Neuronal stem cell (in vitro differentiated cells): ENCODE data around the gene SYNGR2.

ENCODE experiments used
- DNase-seq: peaks from one replicate; pipeline ENCODE4 v3.0.0-alpha.2; 2013; ENCODE audit warnings: low spot score
- H2AFZ ChIP-seq: one replicate; pipeline ENCODE4 v1.6.1; 2013; ENCODE audit warnings: mild to moderate bottlenecking, low read length, inconsistent platforms
- H2AK5ac ChIP-seq: 2 replicates; pipeline ENCODE4 v1.6.1; 2013; ENCODE audit warnings: low read depth, mild to moderate bottlenecking, inconsistent platforms, low read length, moderate library complexity, mixed read lengths
- H2BK120ac ChIP-seq: 2 replicates; pipeline ENCODE4 v1.6.1; 2013; ENCODE audit warnings: low read depth, mild to moderate bottlenecking, inconsistent platforms, low read length, moderate library complexity, mixed read lengths
- H2BK12ac ChIP-seq: one replicate; pipeline ENCODE4 v1.6.1; 2013; ENCODE audit warnings: low read length, inconsistent platforms
- H2BK15ac ChIP-seq: 2 replicates; pipeline ENCODE4 v1.6.1; 2013; ENCODE audit warnings: mild to moderate bottlenecking, low read length, inconsistent platforms, mixed read lengths
- H2BK5ac ChIP-seq: one replicate; pipeline ENCODE4 v1.6.1; 2013; ENCODE audit warnings: inconsistent platforms, mild to moderate bottlenecking, low read length, moderate library complexity
- H3K14ac ChIP-seq: one replicate; pipeline ENCODE4 v1.6.1; 2013; ENCODE audit warnings: low read length, inconsistent platforms
- H3K18ac ChIP-seq: 2 replicates; pipeline ENCODE4 v1.6.1; 2013; ENCODE audit warnings: low read length, inconsistent platforms
- H3K23ac ChIP-seq: 2 replicates; pipeline ENCODE4 v1.6.1; 2013; ENCODE audit warnings: low read depth, mild to moderate bottlenecking, mixed read lengths, low read length, inconsistent platforms; ENCODE audit not compliant: poor library complexity
- H3K27ac ChIP-seq: replicated peaks from 3 replicates; pipeline ENCODE4 v1.5.1; 2013; ENCODE audit warnings: low read length, inconsistent platforms
- H3K27me3 ChIP-seq, 3 experiments: 2 replicates each; pipeline ENCODE4 v1.6.1; 2013; ENCODE audit warnings: low read length in 3 of 3, mild to moderate bottlenecking in 2 of 3, inconsistent platforms in 1 of 3, low read depth in 1 of 3, mixed read lengths in 1 of 3, moderate library complexity in 1 of 3; ENCODE audit not compliant: control insufficient read depth in 3 of 3, insufficient read depth in 3 of 3
- H3K36me3 ChIP-seq, 2 donors: replicated peaks in 1 of 2; 2 replicates each; pipeline ENCODE4 v1.6.1; 2013; ENCODE audit warnings: low read length in 2 of 2; ENCODE audit not compliant: control insufficient read depth in 2 of 2, insufficient read depth in 2 of 2
- H3K4ac ChIP-seq: 2 replicates; pipeline ENCODE4 v1.6.1; 2013; ENCODE audit warnings: inconsistent platforms, mild to moderate bottlenecking, low read length, moderate library complexity
- H3K4me1 ChIP-seq, 2 donors: 1 replicate in 1 of 2; 2 replicates in 1 of 2; pipeline ENCODE4 v1.6.1; 2013; ENCODE audit warnings: low read length in 2 of 2, low read depth in 1 of 2; ENCODE audit not compliant: control insufficient read depth in 2 of 2, insufficient read depth in 1 of 2
- H3K4me2 ChIP-seq: one replicate; pipeline ENCODE4 v1.6.1; 2013; ENCODE audit warnings: mild to moderate bottlenecking, low read length, inconsistent platforms; ENCODE audit not compliant: insufficient read depth, poor library complexity, severe bottlenecking
- H3K4me3 ChIP-seq, 2 donors: 2 replicates each; pipeline ENCODE4 v1.5.1; 2013; ENCODE audit warnings: low read length in 2 of 2, mild to moderate bottlenecking in 2 of 2, inconsistent platforms in 1 of 2, moderate library complexity in 1 of 2
- H3K79me1 ChIP-seq: one replicate; pipeline ENCODE4 v1.6.1; 2013; ENCODE audit warnings: low read depth, mild to moderate bottlenecking, inconsistent platforms, low read length, moderate library complexity
- H3K9ac ChIP-seq: one replicate; pipeline ENCODE4 v1.6.1; 2013; ENCODE audit warnings: mild to moderate bottlenecking, low read depth, low read length, inconsistent platforms; ENCODE audit not compliant: poor library complexity
- H3K9me3 ChIP-seq, 2 donors: replicated peaks in 1 of 2; 2 replicates each; pipeline versions ENCODE3 to v1.6.1; 2013; ENCODE audit warnings: low read length in 2 of 2, mild to moderate bottlenecking in 2 of 2, inconsistent platforms in 1 of 2, low read depth in 1 of 2, mixed read lengths in 1 of 2, moderate library complexity in 1 of 2; ENCODE audit not compliant: control insufficient read depth in 2 of 2, insufficient read depth in 1 of 2
- H4K8ac ChIP-seq: one replicate; pipeline ENCODE4 v1.6.1; 2013; ENCODE audit warnings: low read depth, mild to moderate bottlenecking, inconsistent platforms, low read length, moderate library complexity
- H4K91ac ChIP-seq: one replicate; pipeline ENCODE4 v1.6.1; 2013; ENCODE audit warnings: low read length, low read depth, mild to moderate bottlenecking, inconsistent platforms; ENCODE audit not compliant: poor library complexity
- WGBS, 2 donors: extraction: QIAGEN DNeasy Blood & Tissue Kit; methylation state at CpG; one replicate each; pipeline ENCODE4 v1.1.7; 2013; ENCODE audit warnings: missing lambda C conversion rate in 2 of 2, mixed read lengths in 1 of 2; ENCODE audit not compliant: insufficient read length in 2 of 2, insufficient replicate concordance in 1 of 2; ENCODE audit errors: extremely low coverage in 2 of 2; 5-methylcytosine and 5-hydroxymethylcytosine counted together

The SYNGR2 gene

DNA sequence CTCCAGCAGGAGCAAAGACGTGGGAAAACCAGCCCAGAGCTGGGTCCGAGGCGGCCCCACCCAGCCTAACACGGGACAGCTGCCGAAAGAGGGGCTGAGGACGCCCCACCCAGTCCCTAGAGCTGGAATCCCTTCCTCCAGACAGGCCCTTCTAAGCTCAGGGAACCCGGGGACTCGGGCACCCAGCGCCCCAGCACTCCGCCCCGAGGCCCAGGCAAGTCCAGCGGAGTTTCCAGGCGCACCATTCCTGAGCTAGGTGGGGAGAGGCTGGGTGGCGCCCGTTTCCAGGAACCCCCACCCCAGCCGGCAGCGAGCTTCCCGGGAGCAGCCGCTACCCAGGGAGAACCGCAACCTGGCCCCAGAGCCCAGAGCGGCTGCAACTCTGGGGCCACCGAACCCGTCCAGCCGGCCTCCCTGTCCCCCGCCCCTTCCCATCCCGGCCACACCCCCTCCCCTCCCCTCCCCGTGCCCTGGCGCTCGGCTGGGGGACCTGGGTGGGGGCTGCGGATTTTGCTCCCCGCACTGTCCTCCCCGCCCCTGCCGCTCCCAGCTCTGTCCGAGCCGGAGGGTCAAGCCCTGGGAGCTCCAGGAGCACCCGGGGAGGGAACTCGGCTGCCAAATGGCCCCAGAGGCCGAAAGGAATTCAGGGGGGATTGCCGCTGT lies 40.4 kb upstream of the SYNGR2 start:
- Histone ChIP-seq H3K4ac (no peak overlapping the region), H2AFZ (peak overlapping the region; percentile 97), H3K9ac (peak overlapping the region; percentile 78), H3K4me3 (peak overlapping the region; percentile 56 to 88), H3K18ac (peak overlapping the region; percentile 91), H3K36me3 (peaks cover 0 to 4% of the 10 kb centered on the region in 2 donors), H3K4me1 (peaks cover 16 to 28% of the 10 kb centered on the region in 2 donors), H3K23ac (peak overlapping the region; percentile 85), H3K14ac (no peak overlapping the region), H3K79me1 (peaks cover 10% of the 10 kb centered on the region), H2BK120ac (peak overlapping the region; percentile 91), H2BK15ac (peak overlapping the region; percentile 93), H3K27ac (no peak overlapping the region), H3K27me3 (peaks cover 4 to 45% (median 8%) of the 10 kb centered on the region in 3 experiments), H4K8ac (no peak overlapping the region), H4K91ac (no peak overlapping the region), H2BK5ac (peak overlapping the region; percentile 46), H2BK12ac (no peak overlapping the region), H3K4me2 (peak overlapping the region; percentile 94), H2AK5ac (peak overlapping the region; percentile 81), H3K9me3 (no peaks in the 10 kb centered on the region)
- WGBS, 2 donors = no CpG with 5 or more reads among the region's 39 CpGs
- no peak for DNase-seq

DNA sequence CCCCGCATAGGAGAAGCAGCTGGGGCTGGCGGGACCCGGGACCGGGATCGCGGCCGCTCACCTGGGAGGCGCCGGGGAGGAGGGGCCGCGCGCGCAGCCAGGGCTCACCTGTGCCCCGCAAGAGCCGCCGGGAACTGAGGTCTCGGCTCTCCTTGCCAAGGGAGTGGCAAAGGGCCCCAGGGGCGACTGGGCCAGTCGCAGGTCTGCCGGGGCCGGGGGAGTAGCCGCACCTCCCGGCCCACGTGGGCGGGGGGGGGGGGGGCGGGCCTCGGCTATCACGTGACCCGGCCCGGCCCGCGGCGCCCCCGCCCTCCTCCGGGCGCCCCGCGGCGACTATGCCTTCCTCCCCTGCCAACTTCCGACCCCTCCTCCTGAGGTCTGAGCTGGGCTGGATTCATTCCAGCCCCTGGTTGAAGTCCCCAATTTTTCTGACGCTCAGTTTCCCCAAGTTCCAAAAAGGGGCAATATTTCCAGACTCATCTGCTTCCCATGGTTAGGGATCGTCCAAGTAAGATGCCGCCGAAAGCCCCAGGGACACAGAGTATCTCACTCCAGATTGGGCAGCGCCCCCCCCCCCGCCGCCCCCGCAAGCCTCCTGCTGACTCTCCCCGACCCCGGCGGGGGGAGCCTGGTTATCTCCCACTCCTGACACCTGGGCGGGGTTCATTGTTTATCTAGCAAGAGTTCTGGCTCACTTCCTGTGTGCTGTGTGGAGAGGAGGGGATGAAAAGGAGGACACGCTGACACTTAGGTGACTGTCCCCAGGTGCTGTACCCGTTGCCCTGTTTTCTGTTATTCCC lies 39.6 kb upstream of the SYNGR2 start, which contains the start of gene TMC6:
Gene TMC6 (minus strand): TSS at position 205 of the 800 bp plus-strand sequence. CDS start 1,923 bp downstream, outside the sequence.
- peaks cover 0 to 2% of the 10 kb centered on the region in 2 donors for H3K9me3 ChIP-seq
- peak within 1 kb of the TSS; percentile 95 for H2BK12ac ChIP-seq
- H3K4me2 ChIP-seq = peak within 1 kb of the TSS; percentile 94
- no peak within 1 kb of the TSS for H4K91ac ChIP-seq
- peak within 1 kb of the TSS; percentile 48 for H2BK5ac ChIP-seq
- no peak within 1 kb of the TSS for H3K27ac ChIP-seq
- H3K27me3 ChIP-seq = peaks cover 4 to 52% (median 15%) of the 10 kb centered on the region in 3 experiments
- peak within 1 kb of the TSS; percentile 91 for H3K18ac ChIP-seq
- peak within 1 kb of the TSS; percentile 71 for H3K14ac ChIP-seq
- peaks cover 10% of the 10 kb centered on the region for H3K79me1 ChIP-seq
- H3K36me3 ChIP-seq = peaks cover 0 to 4% of the 10 kb centered on the region in 2 donors
- H2AK5ac ChIP-seq = peak within 1 kb of the TSS; percentile 100
- peaks cover 16 to 28% of the 10 kb centered on the region in 2 donors for H3K4me1 ChIP-seq
- peak; percentile 48 for DNase-seq
- H3K4ac ChIP-seq = no peak within 1 kb of the TSS
- WGBS, 2 donors = no CpG with 5 or more reads among the region's 54 CpGs
- peak within 1 kb of the TSS; percentile 85 for H3K23ac ChIP-seq
- H4K8ac ChIP-seq = no peak within 1 kb of the TSS
- H3K4me3 ChIP-seq = peak within 1 kb of the TSS; percentile 56 to 88
- H2BK15ac ChIP-seq = peak within 1 kb of the TSS; percentile 98
- peak within 1 kb of the TSS; percentile 78 for H3K9ac ChIP-seq
- peak within 1 kb of the TSS; percentile 91 for H2BK120ac ChIP-seq
- H2AFZ ChIP-seq = peak within 1 kb of the TSS; percentile 97

DNA sequence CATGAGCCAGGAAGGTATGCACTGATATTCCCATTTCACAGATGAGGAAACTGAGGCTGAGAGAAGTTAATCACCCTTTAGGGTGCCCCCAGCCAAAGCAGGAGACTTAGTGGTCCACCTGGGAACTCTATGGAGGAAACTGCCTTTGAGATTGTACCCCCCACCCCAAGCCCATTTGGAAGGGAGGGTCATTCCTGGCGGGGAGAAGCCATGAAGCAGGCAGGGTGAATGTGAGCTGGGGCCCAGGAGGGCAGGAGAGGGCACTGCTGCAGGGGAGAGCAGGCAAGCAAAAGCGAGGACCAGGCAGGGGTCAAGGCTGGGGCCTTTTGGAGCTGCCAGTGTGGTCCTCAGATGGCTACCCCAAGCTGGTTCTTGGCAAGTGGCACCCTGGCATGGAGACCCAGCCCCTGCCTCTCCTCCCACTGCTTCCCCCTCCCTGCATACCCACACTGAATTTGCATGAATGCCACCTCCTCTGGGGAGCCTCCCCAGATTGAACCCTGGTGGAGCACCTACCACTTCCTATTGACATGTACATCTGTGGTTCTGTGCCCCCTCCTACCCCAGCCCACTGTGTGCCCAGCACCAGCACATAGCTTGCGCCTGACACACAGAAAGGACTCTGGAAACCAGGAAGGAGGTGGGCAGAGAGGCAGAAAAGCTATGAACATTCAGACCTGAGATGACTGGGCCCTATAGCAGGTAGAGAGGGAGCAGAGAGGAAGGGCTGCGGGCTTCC lies 38.9 kb upstream of the SYNGR2 start:
- H3K4me2 ChIP-seq = no peak overlapping the region
- WGBS, 2 donors = no CpG with 5 or more reads among the region's 4 CpGs
- peaks cover 0 to 3% of the 10 kb centered on the region in 2 donors for H3K9me3 ChIP-seq
- H2BK15ac ChIP-seq = peak overlapping the region; percentile 98
- no peak overlapping the region for H3K14ac ChIP-seq
- peak overlapping the region; percentile 95 for H2BK12ac ChIP-seq
- peak overlapping the region in 1 of 2 donors; percentile 56 for H3K4me3 ChIP-seq
- no peak overlapping the region for H2BK120ac ChIP-seq
- H3K36me3 ChIP-seq = no peaks in the 10 kb centered on the region
- peak overlapping the region; percentile 48 for H2BK5ac ChIP-seq
- peak overlapping the region; percentile 40 for H3K23ac ChIP-seq
- no peak overlapping the region for H4K91ac ChIP-seq
- H3K4ac ChIP-seq = no peak overlapping the region
- H3K4me1 ChIP-seq = peaks cover 16 to 28% of the 10 kb centered on the region in 2 donors
- H3K27ac ChIP-seq = no peak overlapping the region
- peak overlapping the region; percentile 100 for H2AK5ac ChIP-seq
- H2AFZ ChIP-seq = peak overlapping the region; percentile 97
- no peak overlapping the region for H3K9ac ChIP-seq
- H3K18ac ChIP-seq = peak overlapping the region; percentile 85
- no peak for DNase-seq
- H3K79me1 ChIP-seq = peaks cover 10% of the 10 kb centered on the region
- H4K8ac ChIP-seq = no peak overlapping the region
- H3K27me3 ChIP-seq = peaks cover 6 to 57% (median 18%) of the 10 kb centered on the region in 3 experiments
